GM13976 (cell line): Measurements from ENCODE around the gene GBX1.

ENCODE experiments used
- DNase-seq: peaks from one replicate; pipeline ENCODE4 v3.0.0; 2012; ENCODE audit warnings: low spot score
- CTCF ChIP-seq: IDR thresholded peaks from 2 replicates; pipeline ENCODE4 v1.5.1; 2012; ENCODE audit warnings: borderline replicate concordance, mild to moderate bottlenecking; ENCODE audit not compliant: insufficient read depth; ENCODE audit errors: extremely low read depth, missing control alignments, control extremely low read depth
- in situ Hi-C: fragments of 300-500 bp; cut with MboI; formaldehyde crosslinking; loops from one replicate; pipeline ENCODE4 v1.12.0; 2022; ENCODE audit warnings: low sequenced_read_pairs, mixed read lengths, inconsistent platforms; ENCODE audit not compliant: unreplicated experiment

Gene GBX1

GRCh38 chr7:151121380-151122170 lies 45.9 kb downstream of the GBX1 start:
- no peak for DNase-seq
- in situ Hi-C loops = no loop called here
- no peak for TF ChIP-seq CTCF

- no peak for TF ChIP-seq CTCF
- in situ Hi-C loops = no loop called here
- DNase-seq = no peak
These were observed 46.6 kb downstream of the GBX1 start for GRCh38 chr7:151120896-151121295.

GRCh38 chr7:151119902-151120301 lies 47.6 kb downstream of the GBX1 start:
- in situ Hi-C loops = no loop called here
- no peak for TF ChIP-seq CTCF
- DNase-seq = no peak

GRCh38 chr7:151119055-151119415 lies 48.5 kb downstream of the GBX1 start:
- in situ Hi-C loops = no loop called here
- TF ChIP-seq CTCF = no peak
- DNase-seq = no peak

GRCh38 chr7:151118108-151119054 lies 49.1 kb downstream of the GBX1 start:
- no peak for DNase-seq
- no peak for TF ChIP-seq CTCF
- in situ Hi-C loops = no loop called here

GRCh38 chr7:151117565-151117964 lies 49.9 kb downstream of the GBX1 start:
- DNase-seq = no peak
- in situ Hi-C loops = no loop called here
- no peak for TF ChIP-seq CTCF
